Measurements from ENCODE around the gene ARID5A.
"Not testable (repeated sequence)": the region's sequence is repeated elsewhere in the genome, so short reads cannot be mapped to it uniquely, and the experiment has no call there.

The ARID5A gene, protein sequence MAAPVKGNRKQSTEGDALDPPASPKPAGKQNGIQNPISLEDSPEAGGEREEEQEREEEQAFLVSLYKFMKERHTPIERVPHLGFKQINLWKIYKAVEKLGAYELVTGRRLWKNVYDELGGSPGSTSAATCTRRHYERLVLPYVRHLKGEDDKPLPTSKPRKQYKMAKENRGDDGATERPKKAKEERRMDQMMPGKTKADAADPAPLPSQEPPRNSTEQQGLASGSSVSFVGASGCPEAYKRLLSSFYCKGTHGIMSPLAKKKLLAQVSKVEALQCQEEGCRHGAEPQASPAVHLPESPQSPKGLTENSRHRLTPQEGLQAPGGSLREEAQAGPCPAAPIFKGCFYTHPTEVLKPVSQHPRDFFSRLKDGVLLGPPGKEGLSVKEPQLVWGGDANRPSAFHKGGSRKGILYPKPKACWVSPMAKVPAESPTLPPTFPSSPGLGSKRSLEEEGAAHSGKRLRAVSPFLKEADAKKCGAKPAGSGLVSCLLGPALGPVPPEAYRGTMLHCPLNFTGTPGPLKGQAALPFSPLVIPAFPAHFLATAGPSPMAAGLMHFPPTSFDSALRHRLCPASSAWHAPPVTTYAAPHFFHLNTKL

DNA sequence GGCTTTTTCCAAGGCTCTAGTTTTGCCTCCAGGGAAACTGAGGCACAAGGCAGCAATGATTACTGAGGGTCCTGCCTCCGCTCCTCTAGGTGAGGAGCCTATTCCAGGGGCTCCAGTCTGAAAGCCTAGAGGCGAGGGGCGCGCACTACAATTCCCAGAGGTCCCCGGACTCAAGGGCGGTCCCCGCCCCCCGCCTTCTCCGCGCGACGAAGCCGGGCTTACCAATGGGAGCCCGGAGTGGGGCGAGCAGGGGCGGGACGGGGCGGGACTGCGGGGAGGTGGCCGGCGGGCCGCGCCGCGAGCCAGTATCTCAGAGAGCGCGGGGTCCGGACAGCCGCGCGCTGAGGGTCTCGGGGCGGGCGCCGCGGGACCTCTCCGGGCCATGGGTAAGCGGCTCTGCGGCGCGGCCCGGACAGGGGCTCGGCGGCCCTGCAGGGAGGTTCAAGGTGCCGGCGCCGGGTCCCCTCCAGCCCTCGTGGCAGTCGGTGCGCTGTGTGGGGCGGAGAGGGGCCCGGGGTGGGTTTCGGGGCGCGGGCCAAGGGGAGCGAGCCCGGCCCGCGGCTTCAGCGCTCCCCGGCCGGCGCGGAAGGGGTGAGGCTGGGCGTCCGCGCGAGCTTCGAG, at the start of gene ARID5A:
Gene ARID5A, plus strand, starts transcription at position 308 of the 621 bp plus-strand sequence. Its CDS starts 75 bp downstream, at position 383.
- peak; percentile 92 for DNase-seq (ENCODE audit: low spot score)

DNA sequence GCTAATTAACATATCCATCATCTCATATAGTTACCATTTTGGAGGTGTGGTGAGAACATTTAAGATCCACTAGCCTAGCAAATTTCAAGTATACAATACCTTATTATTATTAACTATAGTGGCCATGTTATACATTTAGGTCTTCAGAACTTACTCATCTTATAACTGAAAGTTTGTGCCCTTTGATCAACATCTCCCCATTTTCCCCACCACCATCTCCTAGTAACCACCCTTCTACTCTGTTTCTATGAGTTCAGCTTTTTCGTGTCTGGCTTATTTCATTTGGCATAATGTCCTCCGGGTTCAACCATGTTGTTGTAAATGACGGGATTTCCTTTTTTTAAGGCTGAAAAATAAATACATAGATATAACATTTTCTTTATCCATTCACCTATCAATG, 47.3 kb upstream of the ARID5A start:
- DNase-seq (ENCODE audit: low spot score) = no peak

DNA sequence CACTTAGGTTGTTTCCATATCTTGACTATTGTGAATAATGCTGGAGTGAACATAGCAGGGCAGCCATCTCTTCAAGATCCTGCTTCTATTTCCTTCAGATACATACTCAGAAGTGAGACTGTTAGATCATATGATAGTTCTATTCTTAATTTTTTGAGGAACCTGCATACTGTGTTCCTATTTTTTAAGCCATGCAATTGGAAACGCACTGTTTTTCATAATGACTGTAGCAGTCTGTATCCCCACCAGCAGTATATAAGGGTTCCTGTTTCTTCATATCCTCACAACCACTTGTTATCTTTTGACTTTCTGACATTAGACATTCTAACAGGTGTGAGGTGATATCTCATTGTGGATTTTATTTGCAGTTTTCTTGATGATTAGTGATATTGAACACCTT, 46.9 kb upstream of the ARID5A start:
- DNase-seq (ENCODE audit: low spot score) = no peak

DNA sequence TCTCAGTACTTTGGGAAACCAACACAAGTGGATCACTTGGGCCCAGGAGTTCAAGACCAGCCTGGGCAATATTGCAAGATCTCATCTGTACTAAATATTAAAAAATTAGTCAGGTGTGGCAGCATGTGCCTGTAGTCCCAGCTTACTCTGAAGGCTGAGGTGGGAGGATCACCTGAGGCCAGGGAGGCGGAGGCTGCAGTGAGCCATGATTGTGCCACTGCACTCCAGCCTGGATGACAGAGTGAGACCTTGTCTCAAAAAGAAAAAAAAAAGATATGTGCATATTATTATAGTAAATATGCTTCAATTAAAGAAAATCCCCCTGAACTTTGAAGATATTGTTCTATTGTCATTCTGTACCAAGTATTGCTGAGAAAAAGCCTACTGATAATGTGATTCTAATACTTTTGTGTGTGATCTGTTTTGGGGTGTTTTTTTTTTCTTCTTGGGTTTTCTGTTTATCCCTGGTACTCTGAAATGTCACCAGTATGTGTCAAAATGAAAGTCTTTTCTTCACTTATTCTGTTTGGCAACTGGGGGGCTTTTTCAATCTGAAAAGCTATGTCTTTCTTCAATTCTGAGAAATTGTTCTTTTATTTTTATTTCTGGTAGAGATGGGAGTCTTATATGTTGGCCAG, 44.6 kb upstream of the ARID5A start:
- DNase-seq (ENCODE audit: low spot score) = no peak

GRCh38 chr2:96493072-96493471, 43.5 kb upstream of the ARID5A start:
- DNase-seq (ENCODE audit: low spot score) = no peak

DNA sequence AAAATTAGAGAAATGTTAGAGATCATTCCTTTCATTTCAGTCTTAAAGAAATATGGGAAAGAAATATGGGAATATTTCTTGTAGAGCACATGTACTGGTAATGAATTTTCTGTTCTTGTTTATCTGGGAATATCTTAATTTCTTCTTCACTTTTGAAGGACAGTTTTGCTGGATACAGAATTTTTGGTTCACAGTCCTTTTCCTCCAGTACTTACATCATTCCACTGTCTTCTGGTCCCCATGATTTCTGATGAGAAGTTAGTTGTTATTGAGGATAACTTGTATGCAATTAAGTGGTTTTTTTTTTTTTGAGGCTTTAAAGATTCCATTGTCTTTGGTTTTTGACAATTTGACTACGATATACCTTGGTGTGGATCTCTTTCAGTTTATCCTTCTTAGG, 42.4 kb upstream of the ARID5A start:
- no peak for DNase-seq (ENCODE audit: low spot score)

DNA sequence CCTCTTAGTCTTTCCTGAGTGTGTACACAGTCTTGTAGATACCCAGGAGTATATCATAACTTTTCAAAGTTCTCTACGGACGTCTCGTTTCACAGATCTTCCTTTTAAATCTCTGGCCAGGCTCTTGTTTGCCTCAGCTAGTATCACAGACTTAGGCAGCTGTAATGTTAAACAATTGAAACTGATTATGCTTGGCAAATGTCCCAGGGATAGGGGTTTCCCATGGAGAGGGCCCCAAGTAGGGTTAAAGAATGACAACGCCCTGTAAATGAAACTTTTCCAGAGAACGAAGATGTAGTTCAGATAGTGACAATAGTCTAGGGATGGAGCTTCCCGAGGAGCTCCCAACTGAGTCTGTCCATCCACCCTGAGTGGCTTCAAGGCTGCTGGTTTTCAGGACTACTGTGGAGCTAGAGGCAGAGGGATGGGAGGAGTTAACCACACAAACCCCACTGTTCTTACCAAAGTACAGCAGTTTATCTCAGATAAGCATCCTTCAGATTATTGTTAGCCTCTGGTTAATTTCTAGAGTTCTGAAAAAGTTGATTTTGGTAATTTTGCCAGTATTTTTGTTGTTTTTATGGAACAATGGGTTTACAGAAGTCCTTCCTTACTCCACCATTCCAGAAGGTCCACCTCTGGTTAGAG, 40.4 kb upstream of the ARID5A start:
- DNase-seq (ENCODE audit: low spot score) = no peak

GRCh38 chr2:96498021-96498431, 38.5 kb upstream of the ARID5A start:
- no peak for DNase-seq (ENCODE audit: low spot score)

DNA sequence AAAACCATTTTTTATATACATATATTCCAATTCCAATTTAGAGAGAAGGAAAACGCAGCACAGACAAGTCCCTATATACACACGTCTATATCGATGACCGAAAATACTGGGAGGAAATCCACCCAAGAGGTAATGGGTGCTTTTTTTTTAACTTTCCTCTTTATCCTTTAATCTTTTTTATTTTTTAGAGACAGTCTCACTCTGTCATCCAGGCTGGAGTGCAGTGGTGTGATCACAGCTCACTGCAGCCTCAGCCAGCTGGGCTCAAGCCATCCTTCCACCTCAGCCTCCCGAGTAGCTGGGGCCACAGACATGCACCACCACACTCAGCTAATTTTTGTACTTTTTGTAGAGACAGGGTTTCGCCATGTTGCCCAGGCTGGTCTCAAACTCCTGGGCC, 37.9 kb upstream of the ARID5A start:
- DNase-seq (ENCODE audit: low spot score) = not testable (repeated sequence)

DNA sequence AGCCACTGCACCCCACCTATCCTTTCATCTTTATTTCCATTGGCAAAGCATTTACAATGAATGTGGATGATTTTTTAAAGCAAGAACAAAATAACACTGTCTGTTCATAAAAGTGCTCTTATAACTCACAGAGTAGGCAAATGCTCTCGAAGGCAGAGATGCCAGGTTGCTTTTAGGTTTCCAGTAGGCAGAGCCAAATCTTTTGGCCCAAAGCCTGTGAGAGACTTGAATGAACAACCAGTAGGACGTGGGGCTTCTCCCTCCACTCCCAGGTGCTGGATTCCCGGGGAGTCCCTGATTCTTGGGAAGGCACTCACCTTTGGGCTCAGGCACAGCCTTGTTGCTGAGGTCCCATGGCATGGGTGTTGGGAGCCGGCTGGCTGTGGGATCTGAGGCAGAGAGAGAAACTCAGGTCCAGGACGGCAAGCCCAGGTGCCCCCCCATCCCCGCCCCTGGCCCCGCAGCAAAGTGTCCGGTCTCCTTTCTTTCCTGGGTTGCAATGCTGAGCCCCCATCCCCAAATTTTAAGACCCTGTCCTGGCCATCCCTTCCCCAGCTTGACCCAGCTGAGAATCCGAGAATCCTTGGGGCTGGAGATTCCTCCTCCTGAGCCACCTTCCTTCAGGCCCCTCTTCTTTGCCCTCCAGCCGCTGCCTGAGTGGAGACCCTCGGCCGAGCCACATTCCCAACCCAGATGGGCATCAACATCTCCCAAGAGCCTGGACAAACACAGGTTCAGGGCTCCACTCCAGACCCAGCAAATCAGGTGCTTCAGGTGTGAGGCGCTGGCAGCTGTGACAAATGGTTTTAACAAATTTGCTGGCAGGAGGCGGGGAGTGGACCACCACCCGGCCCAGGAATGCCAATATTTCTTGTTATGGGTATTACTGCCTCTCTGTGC, 37.2 kb upstream of the ARID5A start:
- no peak for DNase-seq (ENCODE audit: low spot score)

- DNase-seq (ENCODE audit: low spot score) = no peak
Measured at GRCh38 chr2:96500385-96501066, 36.0 kb upstream of the ARID5A start.

GRCh38 chr2:96501471-96501874, 35.1 kb upstream of the ARID5A start:
- no peak for DNase-seq (ENCODE audit: low spot score)

DNA sequence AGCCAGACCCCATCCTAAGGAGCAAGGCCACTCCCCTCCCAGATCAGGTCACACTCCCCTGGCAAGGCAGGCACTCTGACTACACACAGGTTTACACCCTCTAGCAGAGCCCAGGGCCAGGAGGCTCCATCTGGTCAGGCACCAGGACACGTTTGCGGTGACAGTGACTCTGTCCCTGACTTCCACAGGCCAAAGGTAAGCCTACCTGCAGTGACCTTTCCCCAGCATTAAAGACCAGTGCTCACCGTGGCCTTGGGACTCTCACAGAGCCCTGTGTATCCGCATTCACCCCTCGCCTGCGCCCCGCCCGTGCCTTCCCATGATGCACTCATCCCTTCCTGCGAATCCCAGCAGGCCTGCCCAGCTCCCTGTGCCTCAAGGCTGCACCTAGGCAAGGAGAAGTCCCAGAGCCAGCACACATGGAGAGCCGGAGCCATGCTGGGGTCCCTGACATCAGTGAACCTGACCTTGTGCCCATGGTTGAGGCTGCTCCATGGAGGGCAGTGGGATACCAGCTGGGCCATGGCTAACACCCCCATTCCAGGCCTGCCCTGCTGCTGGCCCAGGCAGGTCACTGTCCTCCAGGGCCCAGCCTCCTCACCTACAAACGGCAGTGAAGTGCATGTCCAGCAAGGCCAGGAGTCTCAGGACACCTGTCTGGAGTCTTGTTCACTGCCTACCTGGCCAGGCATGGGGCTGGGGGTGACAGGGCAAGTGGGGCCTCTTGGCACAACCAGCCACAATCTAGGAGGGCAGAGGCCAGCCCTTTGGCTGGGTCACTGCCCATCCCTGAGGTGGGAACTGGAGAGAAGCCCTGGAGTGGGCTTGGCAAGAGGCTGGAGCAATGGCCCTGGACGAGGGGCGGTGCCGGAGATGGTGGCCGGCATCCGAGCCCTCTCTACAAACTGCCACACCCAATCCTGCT, 34.4 kb upstream of the ARID5A start:
- no peak for DNase-seq (ENCODE audit: low spot score)

- peak; percentile 2 for DNase-seq (ENCODE audit: low spot score)
Measured at GRCh38 chr2:96502891-96503636, 33.5 kb upstream of the ARID5A start.

DNA sequence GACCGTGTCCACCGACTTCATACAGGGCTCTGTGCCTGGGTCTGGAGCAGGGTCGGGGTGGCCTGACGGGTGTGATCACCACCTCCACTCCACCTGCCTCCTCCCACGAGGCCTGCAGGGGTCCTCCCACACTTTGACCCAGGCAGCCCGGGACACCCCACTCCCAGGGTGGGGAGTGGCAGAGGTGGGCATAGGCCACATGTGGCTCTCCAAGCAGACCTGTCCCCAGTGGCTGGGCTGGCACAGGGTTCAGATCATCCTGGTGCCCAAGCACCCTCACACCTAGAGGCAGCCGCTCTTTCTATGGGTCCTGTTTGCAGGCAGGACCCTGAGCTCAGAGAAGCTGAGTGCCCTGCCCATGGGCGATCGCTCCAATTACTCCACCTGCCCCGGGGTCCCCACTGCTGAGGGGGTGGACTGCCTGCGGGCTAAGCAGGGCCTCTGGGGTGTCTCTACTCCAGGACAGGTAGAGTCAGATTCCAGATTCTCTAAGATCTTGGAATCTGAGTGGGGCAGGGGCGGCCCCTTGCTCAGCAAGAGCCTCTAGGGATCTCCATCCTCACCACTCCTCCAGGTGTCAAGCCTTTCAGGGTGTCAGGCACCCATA, 32.8 kb upstream of the ARID5A start:
- peak; percentile 4 for DNase-seq (ENCODE audit: low spot score)

- DNase-seq (ENCODE audit: low spot score) = no peak
Measured at GRCh38 chr2:96505231-96505889, 31.2 kb upstream of the ARID5A start, which contains the start of gene NEURL3. Gene NEURL3, minus strand, starts transcription at chr2:96505357. Its CDS starts 71 bp downstream, at chr2:96505286.

All from AG20443 (cell line).